Measurements from ENCODE around the gene PLEK2.

Gene PLEK2

DNA sequence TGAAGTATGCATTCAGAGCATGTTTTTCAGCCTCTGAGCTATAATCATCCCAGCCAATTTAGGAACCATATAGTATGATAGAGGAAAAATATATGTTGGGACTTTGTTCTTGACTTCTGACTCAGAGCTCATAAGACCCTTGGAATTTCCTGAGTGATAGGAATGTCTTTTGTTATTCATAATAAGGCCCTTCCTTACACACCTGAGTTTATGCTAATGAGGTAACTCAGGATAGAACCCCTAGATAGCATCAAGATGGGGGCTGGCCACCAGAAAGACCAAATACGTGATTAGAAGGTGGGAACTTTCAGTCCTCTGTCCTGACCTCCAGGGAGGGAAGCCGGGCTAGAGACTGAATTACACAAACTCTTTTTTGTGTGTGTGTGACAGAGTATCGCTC, 32.4 kb upstream of the PLEK2 start:
- no peak overlapping the region for H3K27ac ChIP-seq (replicated peaks)
- TF ChIP-seq POLR2AphosphoS5 (IDR thresholded peaks at IDR 0.05; ENCODE audit: low read depth) (no peak), SPI1 (IDR thresholded peaks at IDR 0.05; ENCODE audit: borderline replicate concordance, low read depth) (no peak), GABPA (IDR thresholded peaks at IDR 0.05; ENCODE audit: low read depth) (no peak)
- TF ChIP-seq, protein P1, sequence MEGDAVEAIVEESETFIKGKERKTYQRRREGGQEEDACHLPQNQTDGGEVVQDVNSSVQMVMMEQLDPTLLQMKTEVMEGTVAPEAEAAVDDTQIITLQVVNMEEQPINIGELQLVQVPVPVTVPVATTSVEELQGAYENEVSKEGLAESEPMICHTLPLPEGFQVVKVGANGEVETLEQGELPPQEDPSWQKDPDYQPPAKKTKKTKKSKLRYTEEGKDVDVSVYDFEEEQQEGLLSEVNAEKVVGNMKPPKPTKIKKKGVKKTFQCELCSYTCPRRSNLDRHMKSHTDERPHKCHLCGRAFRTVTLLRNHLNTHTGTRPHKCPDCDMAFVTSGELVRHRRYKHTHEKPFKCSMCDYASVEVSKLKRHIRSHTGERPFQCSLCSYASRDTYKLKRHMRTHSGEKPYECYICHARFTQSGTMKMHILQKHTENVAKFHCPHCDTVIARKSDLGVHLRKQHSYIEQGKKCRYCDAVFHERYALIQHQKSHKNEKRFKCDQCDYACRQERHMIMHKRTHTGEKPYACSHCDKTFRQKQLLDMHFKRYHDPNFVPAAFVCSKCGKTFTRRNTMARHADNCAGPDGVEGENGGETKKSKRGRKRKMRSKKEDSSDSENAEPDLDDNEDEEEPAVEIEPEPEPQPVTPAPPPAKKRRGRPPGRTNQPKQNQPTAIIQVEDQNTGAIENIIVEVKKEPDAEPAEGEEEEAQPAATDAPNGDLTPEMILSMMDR (IDR thresholded peaks at IDR 0.05; ENCODE audit: insufficient read depth, low read length), result no peak
- TF ChIP-seq, protein P2, sequence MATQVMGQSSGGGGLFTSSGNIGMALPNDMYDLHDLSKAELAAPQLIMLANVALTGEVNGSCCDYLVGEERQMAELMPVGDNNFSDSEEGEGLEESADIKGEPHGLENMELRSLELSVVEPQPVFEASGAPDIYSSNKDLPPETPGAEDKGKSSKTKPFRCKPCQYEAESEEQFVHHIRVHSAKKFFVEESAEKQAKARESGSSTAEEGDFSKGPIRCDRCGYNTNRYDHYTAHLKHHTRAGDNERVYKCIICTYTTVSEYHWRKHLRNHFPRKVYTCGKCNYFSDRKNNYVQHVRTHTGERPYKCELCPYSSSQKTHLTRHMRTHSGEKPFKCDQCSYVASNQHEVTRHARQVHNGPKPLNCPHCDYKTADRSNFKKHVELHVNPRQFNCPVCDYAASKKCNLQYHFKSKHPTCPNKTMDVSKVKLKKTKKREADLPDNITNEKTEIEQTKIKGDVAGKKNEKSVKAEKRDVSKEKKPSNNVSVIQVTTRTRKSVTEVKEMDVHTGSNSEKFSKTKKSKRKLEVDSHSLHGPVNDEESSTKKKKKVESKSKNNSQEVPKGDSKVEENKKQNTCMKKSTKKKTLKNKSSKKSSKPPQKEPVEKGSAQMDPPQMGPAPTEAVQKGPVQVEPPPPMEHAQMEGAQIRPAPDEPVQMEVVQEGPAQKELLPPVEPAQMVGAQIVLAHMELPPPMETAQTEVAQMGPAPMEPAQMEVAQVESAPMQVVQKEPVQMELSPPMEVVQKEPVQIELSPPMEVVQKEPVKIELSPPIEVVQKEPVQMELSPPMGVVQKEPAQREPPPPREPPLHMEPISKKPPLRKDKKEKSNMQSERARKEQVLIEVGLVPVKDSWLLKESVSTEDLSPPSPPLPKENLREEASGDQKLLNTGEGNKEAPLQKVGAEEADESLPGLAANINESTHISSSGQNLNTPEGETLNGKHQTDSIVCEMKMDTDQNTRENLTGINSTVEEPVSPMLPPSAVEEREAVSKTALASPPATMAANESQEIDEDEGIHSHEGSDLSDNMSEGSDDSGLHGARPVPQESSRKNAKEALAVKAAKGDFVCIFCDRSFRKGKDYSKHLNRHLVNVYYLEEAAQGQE (IDR thresholded peaks at IDR 0.05; ENCODE audit: insufficient replicate concordance, low read depth), result no peak
- H3K27me3 ChIP-seq (ENCODE audit: insufficient read depth, poor library complexity, severe bottlenecking), result no peaks in the 10 kb centered on the region
- no peak for DNase-seq (ENCODE audit: low read depth in 1 of 2, low spot score in 1 of 2)
- no peak overlapping the region for H3K4me3 ChIP-seq (replicated peaks; ENCODE audit: insufficient read depth, low read length)

DNA sequence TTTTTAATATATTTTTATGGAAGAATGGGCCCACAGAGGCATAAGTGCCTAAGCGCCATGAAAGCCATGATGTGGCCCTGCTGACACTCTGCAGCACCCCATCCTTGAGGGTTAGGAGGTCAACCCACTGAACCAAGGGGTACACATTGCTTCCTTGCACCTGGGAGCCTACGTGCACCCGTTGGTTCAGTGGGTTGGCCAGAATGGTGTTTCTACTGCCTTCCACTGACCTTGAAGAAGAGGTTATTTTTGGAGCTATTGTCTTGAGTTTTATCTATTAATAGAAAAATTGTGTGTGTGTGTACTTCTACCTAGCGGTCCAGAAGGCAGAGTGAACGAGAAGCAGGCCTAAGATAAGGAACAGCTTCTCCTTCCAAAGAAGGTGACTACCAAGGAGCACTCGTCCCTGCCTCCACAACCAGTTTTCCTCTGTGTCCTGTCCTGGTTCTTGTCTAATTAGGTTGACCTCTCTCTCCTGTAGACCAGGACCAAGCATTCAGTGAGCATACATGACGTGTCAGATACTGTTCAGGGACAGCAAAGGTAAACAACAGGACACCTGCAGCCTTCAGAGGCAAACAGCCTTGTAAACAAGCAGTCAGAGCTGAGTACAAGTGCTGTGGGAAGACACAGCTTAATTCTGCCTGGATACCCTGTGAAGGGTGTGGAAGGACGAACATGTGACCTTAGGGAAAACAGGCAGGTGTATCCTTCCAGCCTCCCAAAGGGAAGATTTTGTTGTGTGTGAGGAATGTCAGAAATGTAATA, 30.4 kb upstream of the PLEK2 start:
- H3K27me3 ChIP-seq (ENCODE audit: insufficient read depth, poor library complexity, severe bottlenecking), result no peaks in the 10 kb centered on the region
- no peak for TF ChIP-seq SPI1 (IDR thresholded peaks at IDR 0.05; ENCODE audit: borderline replicate concordance, low read depth)
- TF ChIP-seq POLR2AphosphoS5 (IDR thresholded peaks at IDR 0.05; ENCODE audit: low read depth), result no peak
- TF ChIP-seq, protein P1 (IDR thresholded peaks at IDR 0.05; ENCODE audit: insufficient read depth, low read length), result no peak
- TF ChIP-seq GABPA (IDR thresholded peaks at IDR 0.05; ENCODE audit: low read depth), result no peak
- TF ChIP-seq, protein P2 (IDR thresholded peaks at IDR 0.05; ENCODE audit: insufficient replicate concordance, low read depth), result no peak
- DNase-seq (ENCODE audit: low read depth in 1 of 2, low spot score in 1 of 2), result no peak
- no peak overlapping the region for H3K27ac ChIP-seq (replicated peaks)
- no peak overlapping the region for H3K4me3 ChIP-seq (replicated peaks; ENCODE audit: insufficient read depth, low read length)

DNA sequence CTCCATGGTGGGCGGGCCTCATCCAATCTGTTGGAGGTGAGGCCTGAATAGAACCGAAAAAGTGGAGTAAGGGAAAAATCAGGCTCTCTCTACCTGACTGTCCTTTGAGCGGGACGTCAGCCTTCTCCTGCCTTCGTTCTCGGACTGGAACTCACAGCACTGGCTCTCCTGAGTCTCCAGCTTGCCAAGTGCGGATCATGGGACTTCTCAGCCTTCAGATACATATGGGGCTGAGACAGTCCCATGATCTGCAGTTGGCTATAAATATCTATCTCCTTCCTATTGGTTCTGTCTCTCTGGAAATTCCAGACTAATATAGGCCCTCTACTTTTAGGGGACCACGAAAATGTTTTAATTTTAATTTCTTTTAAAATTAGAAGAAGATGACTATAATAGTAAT, 29.7 kb upstream of the PLEK2 start:
- no peak for DNase-seq (ENCODE audit: low read depth in 1 of 2, low spot score in 1 of 2)
- no peaks in the 10 kb centered on the region for H3K27me3 ChIP-seq (ENCODE audit: insufficient read depth, poor library complexity, severe bottlenecking)
- no peak overlapping the region for H3K4me3 ChIP-seq (replicated peaks; ENCODE audit: insufficient read depth, low read length)
- TF ChIP-seq, protein P1 (IDR thresholded peaks at IDR 0.05; ENCODE audit: insufficient read depth, low read length), result no peak
- TF ChIP-seq GABPA (IDR thresholded peaks at IDR 0.05; ENCODE audit: low read depth) (no peak), POLR2AphosphoS5 (IDR thresholded peaks at IDR 0.05; ENCODE audit: low read depth) (no peak), SPI1 (IDR thresholded peaks at IDR 0.05; ENCODE audit: borderline replicate concordance, low read depth) (no peak)
- TF ChIP-seq, protein P2 (IDR thresholded peaks at IDR 0.05; ENCODE audit: insufficient replicate concordance, low read depth), result no peak
- no peak overlapping the region for H3K27ac ChIP-seq (replicated peaks)
